ENCODE measurements around the gene TGFB1I1. TPM values are rescaled to one million over a fixed set of nuclear protein-coding genes. Genes with fewer than 3 reads are reported as not detected.
"Not testable (repeated sequence)": the region's sequence is repeated elsewhere in the genome, so short reads cannot be mapped to it uniquely, and the experiment has no call there.

The TGFB1I1 gene
- 1.4 TPM for total RNA-seq

- Histone ChIP-seq H3K4me3 (ENCODE audit: low read length) (no peak within 1 kb of the TSS), H3K9me3 (ENCODE audit: low read depth, low read length) (no peaks in the 10 kb centered on the region), H3K27me3 (ENCODE audit: insufficient read depth, low read length) (peaks cover 10% of the 10 kb centered on the region), H3K4me1 (ENCODE audit: insufficient read depth, low read length) (peaks cover 29% of the 10 kb centered on the region)
These were observed at the start of gene TGFB1I1 for GRCh38 chr16:31471875-31472708. TGFB1I1 (plus strand) TSS chr16:31472152; CDS start chr16:31472189, 37 bp downstream.

DNA sequence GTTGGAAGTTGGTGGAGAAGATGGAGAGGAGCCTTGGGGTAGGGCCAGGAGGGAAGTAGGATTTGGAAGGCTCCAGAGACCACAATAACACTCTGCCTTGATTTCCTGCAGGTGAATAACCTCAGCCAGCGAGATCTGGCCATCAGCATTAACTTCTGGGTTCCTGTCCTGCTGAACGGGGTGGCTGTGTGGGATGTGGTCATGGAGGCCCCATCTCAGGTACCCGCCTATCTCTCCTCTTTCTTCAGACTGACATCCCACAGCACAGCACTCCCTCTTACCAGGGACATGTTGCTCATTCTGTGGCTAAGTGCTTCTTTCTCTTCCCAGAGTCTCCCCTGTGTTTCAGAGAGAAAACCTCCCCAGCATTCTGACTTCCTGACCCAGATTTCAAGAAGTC is 48.7 kb upstream of the TGFB1I1 start:
- H3K4me3 ChIP-seq (ENCODE audit: low read length) = no peak overlapping the region
- peaks cover 8% of the 10 kb centered on the region for H3K4me1 ChIP-seq (ENCODE audit: insufficient read depth, low read length)
- no peaks in the 10 kb centered on the region for H3K9me3 ChIP-seq (ENCODE audit: low read depth, low read length)
- H3K27me3 ChIP-seq (ENCODE audit: insufficient read depth, low read length) = no peaks in the 10 kb centered on the region

DNA sequence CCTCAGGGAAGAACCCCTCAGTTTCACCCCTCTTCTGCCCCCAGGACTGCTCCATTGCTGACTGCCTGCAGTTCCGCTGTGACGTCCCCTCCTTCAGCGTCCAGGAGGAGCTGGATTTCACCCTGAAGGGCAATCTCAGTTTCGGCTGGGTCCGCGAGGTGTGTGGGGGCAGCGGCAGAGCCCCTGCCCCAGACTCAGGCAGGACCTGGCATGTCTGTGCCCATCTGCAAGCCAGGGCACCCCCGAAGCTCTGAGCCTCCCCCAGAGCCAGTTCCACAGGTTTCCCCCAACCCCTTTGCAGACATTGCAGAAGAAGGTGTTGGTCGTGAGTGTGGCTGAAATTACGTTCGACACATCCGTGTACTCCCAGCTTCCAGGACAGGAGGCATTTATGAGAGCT is 48.2 kb upstream of the TGFB1I1 start:
- H3K9me3 ChIP-seq (ENCODE audit: low read depth, low read length) = no peaks in the 10 kb centered on the region
- H3K4me3 ChIP-seq (ENCODE audit: low read length) = no peak overlapping the region
- peaks cover 8% of the 10 kb centered on the region for H3K4me1 ChIP-seq (ENCODE audit: insufficient read depth, low read length)
- no peaks in the 10 kb centered on the region for H3K27me3 ChIP-seq (ENCODE audit: insufficient read depth, low read length)

GRCh38 chr16:31427441-31428278 is 44.3 kb upstream of the TGFB1I1 start:
- H3K27me3 ChIP-seq (ENCODE audit: insufficient read depth, low read length) = no peaks in the 10 kb centered on the region
- H3K9me3 ChIP-seq (ENCODE audit: low read depth, low read length) = no peaks in the 10 kb centered on the region
- H3K4me1 ChIP-seq (ENCODE audit: insufficient read depth, low read length) = peaks cover 5% of the 10 kb centered on the region
- peak overlapping the region; percentile 24 for H3K4me3 ChIP-seq (ENCODE audit: low read length)

DNA sequence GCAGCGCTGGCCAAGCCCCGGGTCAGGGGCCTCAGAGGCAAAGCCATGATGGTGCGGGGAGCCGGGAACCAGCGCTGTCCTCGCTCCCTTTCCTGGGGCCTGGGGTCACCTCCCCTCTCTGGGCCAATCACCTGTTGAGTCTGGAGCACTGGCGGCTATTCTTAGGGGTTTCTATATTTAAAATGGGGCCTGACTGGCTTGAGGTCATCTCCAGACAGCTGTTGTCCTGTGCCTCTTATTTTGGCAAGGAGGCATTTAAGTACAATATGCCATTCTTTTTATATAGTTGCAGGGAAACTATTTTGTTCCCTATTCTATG is 43.7 kb upstream of the TGFB1I1 start, which contains the start of gene COX6A2:
COX6A2 (minus strand) TSS at position 82 of the 319 bp plus-strand sequence; CDS start at position 47, 35 bp downstream.
- Histone ChIP-seq H3K27me3 (ENCODE audit: insufficient read depth, low read length) (no peaks in the 10 kb centered on the region), H3K9me3 (ENCODE audit: low read depth, low read length) (no peaks in the 10 kb centered on the region), H3K4me1 (ENCODE audit: insufficient read depth, low read length) (peaks cover 5% of the 10 kb centered on the region), H3K4me3 (ENCODE audit: low read length) (peak within 1 kb of the TSS; percentile 24)

DNA sequence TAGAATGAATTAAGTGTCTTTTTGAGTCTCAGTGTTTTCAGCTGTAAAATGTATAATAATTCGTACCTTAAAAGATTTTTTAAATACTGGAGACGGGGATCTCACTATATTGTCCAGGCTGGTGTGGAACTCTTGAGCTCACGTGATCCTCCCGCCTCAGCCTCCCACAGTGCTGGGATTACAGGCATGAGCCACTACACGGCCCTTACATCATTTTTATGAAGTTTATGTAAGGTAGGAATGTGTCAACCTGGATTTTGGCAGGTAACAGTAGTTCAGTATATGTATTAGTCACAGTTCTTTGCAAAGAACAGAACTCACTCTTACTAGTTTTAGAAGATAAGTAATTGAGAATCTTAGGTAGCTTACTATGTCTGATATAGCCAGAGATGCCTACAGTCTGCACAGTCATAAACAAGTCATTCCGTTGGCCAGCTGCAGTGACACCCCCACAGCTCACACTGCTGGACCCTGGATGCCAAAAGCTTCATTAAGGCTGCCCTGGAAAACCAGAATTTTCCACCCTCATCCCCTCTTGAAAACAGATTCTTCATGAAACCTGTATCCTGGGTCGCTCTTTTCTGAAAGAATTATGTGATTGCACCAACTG is 43.2 kb upstream of the TGFB1I1 start:
- H3K4me3 ChIP-seq (ENCODE audit: low read length) = no peak overlapping the region
- H3K9me3 ChIP-seq (ENCODE audit: low read depth, low read length) = no peaks in the 10 kb centered on the region

DNA sequence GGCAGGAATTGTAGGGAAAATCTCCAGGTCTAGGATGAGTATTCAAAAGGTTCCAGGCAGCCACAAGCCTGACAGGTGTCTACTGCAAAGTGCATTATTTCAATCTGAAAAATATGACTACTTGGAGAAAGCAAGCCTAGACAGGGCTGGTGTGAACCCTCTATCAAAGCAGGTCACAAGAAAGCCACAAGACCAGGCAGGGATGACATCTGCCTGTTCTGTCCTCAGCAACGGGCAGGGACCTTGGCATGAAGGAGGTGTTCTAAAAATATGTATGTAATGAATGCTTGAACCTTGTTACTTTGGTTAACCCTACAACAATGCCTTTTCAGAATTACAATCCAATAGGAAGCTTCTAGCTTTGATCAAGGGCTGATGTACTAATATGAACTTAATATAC is 42.6 kb upstream of the TGFB1I1 start:
- H3K27me3 ChIP-seq (ENCODE audit: insufficient read depth, low read length) = no peaks in the 10 kb centered on the region
- H3K4me1 ChIP-seq (ENCODE audit: insufficient read depth, low read length) = peaks cover 5% of the 10 kb centered on the region
- H3K9me3 ChIP-seq (ENCODE audit: low read depth, low read length) = no peaks in the 10 kb centered on the region
- no peak overlapping the region for H3K4me3 ChIP-seq (ENCODE audit: low read length)

More for the DNA sequence above, 43.2 kb upstream of the TGFB1I1 start:
- Histone ChIP-seq H3K4me1 (ENCODE audit: insufficient read depth, low read length) (peaks cover 5% of the 10 kb centered on the region), H3K27me3 (ENCODE audit: insufficient read depth, low read length) (no peaks in the 10 kb centered on the region)

DNA sequence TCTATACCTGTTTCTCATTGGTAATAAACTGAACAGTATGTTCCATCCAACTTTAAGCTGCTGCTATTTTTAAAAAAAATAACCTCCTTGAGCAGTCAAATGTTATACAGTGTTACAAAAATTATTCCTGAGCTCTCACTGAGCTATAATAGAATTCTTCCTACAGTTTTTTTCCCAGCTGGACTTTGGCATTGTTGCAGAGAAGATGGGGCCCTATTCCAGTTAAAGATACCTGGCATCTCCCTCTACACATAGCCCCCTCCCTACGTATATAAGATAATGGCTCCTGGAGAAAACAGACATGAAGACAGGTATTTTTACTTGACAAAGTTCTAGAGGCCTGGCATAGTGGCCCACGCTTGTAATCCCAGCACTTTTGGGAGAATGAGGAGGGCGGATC is 42.2 kb upstream of the TGFB1I1 start:
- Histone ChIP-seq H3K9me3 (ENCODE audit: low read depth, low read length) (no peaks in the 10 kb centered on the region), H3K27me3 (ENCODE audit: insufficient read depth, low read length) (no peaks in the 10 kb centered on the region), H3K4me1 (ENCODE audit: insufficient read depth, low read length) (peaks cover 5% of the 10 kb centered on the region), H3K4me3 (ENCODE audit: low read length) (no peak overlapping the region)

- no peaks in the 10 kb centered on the region for H3K27me3 ChIP-seq (ENCODE audit: insufficient read depth, low read length)
- no peaks in the 10 kb centered on the region for H3K9me3 ChIP-seq (ENCODE audit: low read depth, low read length)
- no peak overlapping the region for H3K4me3 ChIP-seq (ENCODE audit: low read length)
- H3K4me1 ChIP-seq (ENCODE audit: insufficient read depth, low read length) = peaks cover 5% of the 10 kb centered on the region
These were observed 41.4 kb upstream of the TGFB1I1 start for GRCh38 chr16:31430380-31431052.

DNA sequence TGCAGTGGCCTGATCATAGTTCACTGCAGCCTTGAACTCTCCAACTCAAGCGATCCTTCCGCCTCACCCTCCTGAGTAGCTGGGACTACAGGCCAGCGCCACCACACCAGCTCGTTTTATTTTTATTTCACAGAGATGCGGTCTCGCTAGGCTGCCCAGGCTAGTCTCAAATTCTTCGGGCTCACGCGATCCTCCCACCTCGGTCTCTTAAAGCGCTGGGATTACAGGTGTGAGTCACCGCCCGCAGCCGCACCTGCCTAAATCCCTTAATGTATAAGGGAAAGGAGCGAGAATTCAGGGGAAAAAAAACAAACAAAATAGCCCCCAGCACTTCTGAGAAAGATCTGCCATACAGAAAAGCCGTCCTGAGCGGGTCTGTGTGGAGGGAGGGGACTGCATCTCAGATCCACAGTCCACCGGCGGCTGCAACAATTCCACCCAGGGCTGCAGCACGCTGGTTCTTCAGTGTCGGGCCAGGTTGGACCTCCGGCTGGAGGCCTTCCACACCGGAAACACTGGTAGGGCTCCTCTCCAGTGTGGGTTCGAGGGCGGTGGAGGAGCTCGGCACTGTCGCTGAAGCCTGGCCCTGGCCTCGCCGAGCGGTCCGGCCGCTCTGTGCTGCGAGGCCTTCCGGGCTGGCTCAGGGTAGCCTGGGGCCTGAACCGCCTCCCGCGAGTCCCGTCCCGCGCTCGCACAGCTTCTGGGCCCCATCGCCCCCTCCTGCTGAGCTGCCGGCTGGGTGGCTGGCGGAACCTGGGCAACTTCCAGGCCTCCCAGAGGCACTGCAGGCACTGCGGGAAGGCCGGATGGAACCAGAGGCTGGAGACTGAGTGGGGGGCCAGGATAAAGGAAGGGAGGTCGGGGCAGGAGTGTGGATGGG is 36.4 kb upstream of the TGFB1I1 start:
- H3K27me3 ChIP-seq (ENCODE audit: insufficient read depth, low read length) = no peaks in the 10 kb centered on the region
- H3K4me1 ChIP-seq (ENCODE audit: insufficient read depth, low read length) = no peaks in the 10 kb centered on the region
- no peaks in the 10 kb centered on the region for H3K9me3 ChIP-seq (ENCODE audit: low read depth, low read length)
- no peak overlapping the region for H3K4me3 ChIP-seq (ENCODE audit: low read length)

GRCh38 chr16:31436221-31437045 is 35.5 kb upstream of the TGFB1I1 start:
- H3K27me3 ChIP-seq (ENCODE audit: insufficient read depth, low read length) = no peaks in the 10 kb centered on the region
- H3K4me1 ChIP-seq (ENCODE audit: insufficient read depth, low read length) = no peaks in the 10 kb centered on the region
- no peaks in the 10 kb centered on the region for H3K9me3 ChIP-seq (ENCODE audit: low read depth, low read length)
- H3K4me3 ChIP-seq (ENCODE audit: low read length) = no peak overlapping the region

DNA sequence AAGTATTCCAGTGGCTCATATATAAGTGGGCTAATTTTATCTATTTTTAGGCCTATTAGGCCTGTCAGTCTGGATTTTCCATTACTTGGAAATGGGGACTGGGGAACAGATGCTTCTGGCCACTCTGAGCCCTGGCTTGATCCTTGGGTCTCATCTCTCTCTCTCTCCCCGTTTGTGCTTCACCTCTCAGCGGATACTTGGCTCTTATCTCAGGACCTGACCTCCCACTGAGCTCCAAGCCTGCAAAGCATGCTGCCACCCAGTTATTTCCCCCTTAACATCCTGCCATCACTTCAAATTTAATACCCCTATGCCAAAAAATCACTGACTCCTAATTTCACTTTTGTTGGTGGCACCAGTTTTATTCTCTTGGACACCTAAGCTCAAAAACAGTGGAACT is 33.5 kb upstream of the TGFB1I1 start:
- peaks cover 7% of the 10 kb centered on the region for H3K4me1 ChIP-seq (ENCODE audit: insufficient read depth, low read length)
- H3K4me3 ChIP-seq (ENCODE audit: low read length) = no peak overlapping the region
- no peaks in the 10 kb centered on the region for H3K27me3 ChIP-seq (ENCODE audit: insufficient read depth, low read length)
- H3K9me3 ChIP-seq (ENCODE audit: low read depth, low read length) = no peaks in the 10 kb centered on the region

GRCh38 chr16:31439023-31439422 is 32.9 kb upstream of the TGFB1I1 start:
- H3K4me3 ChIP-seq (ENCODE audit: low read length); H3K4me1 ChIP-seq (ENCODE audit: insufficient read depth, low read length); H3K9me3 ChIP-seq (ENCODE audit: low read depth, low read length); H3K27me3 ChIP-seq (ENCODE audit: insufficient read depth, low read length): not testable (repeated sequence)

All from mononuclear cell (primary cell).